Islet of Langerhans (tissue), 1 donor: ENCODE results near the gene ZNF214.

Experiments
- FAIRE-seq: peaks from one replicate; lab custom pipeline; 2011; peaks lifted over from hg19 to GRCh38; lab: Jason Lieb, UNC

Gene ZNF214

DNA sequence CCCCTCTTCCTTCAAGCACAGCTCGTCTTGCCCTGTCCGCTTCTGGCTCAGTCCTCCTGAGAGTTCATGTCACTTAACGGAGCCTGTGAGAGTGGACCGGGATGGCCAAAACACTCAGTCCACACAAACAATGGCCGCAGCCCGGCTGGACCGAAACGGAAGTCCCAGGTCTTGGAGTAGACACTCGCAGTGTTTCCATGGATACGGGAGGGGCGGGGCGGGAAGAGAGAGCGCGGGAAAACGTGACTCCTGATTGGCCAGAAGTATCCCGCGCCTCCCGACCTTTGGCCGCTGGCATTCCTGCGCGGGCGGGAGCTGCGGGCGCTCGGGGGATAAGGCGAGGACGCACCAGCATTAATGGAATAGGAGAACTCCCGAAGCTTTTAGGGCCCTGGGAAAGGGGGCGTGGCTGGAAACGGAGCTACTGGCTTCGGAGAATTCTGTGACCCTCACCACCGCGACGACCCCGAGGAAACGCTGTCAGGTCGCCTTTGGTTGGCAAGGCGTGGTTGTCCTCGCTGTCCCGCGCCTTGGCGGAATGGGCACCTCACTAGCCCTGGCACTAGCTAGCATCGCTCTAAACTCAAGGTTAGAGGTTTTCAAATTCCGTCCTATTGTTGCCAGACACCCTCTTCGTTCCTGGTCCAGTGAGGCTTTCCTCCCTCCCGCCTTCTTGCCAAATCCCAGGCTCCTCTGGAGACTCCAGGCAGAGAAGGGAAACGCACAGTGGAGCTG lies at the start of gene ZNF214, which contains the start of gene NLRP14:
Gene ZNF214, minus strand, starts transcription at position 164 of the 735 bp plus-strand sequence. CDS start 17,511 bp downstream, outside the sequence.
Gene NLRP14, plus strand, starts transcription at position 297 of the 735 bp plus-strand sequence. CDS start 18,108 bp downstream, outside the sequence.
- no peak for FAIRE-seq

DNA sequence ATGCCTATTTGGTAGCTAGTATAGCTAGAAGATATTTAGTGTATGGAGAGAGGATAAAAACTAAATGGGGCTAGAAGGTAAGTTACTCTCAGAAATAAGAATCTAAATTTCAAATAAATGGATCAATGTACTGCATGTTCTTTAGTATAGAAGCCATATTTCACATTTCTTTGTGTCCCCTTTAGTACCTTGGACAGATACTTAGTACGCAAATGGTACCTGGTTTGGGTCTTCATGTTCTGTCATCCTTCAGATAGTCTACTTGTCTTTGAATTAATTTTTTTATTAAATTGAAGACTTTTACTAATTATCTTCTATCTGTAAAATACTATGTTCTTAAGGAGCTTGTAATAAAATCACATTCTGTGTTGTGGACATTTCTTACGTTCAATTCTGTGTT lies 42.4 kb upstream of the ZNF214 start:
- FAIRE-seq = no peak

DNA sequence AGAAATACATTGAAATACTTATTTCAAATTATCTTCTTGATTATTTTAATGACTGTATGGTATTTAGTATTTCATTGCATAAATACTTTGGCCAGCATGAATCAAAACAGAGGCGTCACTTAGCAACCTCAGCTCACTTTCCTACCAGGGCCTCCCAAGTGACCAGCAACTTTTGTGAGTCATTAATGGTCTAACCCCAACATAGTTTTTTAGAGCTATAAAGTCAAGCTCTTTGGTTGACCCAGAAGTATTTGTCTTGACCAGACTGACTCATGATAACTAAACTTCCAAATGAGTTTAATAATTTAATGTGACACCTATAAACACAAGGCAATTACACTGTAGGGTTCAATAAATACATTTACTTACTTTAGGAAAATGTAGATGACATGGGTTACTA lies 40.7 kb upstream of the ZNF214 start:
- no peak for FAIRE-seq

DNA sequence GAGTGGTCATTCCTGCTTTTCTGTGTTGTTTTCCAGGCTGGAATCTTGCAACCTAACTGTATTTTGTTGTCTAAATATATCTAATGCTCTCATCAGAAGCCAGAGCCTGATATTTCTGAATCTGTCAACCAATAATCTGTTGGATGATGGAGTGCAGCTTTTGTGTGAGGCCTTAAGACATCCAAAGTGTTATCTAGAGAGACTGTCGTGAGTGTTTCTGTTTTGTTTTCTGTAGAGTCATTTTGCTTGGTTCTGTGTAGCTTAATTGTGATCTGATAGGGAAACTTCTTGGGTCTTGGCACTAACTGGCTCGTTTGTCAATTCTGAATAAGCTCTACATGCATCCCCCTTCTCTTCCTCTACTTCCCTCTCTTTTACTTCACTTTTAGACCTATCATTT lies 37.5 kb upstream of the ZNF214 start:
- no peak for FAIRE-seq

DNA sequence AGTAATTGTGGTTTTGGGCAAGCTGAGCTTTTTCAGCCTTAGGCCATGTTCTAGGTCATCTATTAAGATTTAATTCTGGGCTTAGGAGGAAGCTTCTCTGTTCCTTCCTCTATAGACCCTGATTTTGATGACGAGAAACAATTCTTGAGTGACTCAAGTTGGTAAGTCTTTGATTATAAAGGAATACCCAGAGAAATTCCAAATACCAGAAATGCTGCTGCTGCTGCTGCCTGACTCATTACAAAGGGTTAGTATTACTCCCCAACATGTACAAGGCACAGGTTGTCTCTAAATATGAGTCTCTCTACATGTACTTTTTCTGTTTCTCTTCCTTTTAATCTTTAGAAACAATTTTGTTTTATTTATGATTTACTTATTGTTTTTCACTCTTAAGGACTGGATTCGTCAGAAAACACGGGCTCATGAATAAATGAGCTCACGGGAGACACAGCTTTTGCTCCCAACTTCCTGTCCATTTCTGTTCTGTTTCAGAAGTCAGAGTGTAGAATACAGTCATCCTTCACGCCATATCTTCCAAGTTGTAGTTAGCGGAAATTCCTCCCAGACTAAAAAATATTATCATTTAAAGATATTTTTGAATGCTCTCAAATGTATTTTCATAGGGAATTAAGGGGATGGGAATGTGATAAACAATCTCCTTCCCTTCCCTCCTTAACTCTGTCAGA lies 36.8 kb upstream of the ZNF214 start:
- no peak for FAIRE-seq

DNA sequence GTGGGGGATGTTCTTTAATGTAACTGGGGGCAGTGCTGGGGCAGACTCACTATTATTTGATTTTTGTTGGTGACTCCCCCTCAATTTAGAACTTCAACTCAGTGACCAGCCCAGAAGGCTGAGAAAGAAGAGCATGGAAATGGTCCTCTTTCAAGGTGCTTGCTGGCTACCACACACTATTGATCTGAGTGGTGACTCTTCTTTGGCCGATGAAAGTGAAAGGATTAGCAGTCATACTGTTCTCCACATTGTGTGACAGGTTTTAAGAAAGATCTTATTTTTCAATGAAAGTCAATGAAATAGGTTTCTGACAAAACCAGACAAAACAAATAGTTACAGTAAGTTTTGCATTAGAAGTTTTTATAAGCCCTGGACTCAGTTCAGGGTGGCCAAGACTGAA lies 30.0 kb upstream of the ZNF214 start:
- no peak for FAIRE-seq

DNA sequence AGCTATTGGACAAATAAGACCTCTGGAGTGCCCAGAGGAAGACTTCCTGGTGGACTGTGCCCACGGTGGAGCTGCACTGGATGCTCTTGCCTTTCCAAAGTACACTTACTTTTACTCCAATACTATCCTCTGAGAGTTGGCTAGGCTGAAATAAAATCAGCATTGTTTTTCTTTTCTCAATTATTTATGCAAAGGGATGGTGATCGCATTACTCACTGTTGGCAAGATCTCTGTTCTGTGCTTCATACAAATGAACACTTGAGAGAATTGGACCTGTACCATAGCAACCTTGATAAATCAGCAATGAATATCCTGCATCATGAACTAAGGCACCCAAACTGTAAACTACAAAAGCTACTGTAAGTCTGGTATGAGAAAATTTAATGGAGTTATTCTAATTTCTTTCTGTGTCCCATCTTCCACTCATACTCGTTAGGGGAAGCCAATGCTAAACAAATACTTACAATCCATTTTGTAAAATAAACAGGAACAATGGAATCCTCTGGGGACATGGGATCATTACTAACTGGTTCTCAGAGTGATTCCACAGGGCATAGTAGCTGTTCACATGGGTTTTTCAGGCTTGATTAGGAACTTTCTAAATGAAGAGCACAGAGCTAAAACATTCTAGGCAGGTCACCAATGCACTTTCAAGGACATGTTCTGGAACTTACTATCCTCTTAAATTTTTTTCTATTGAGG lies 26.5 kb upstream of the ZNF214 start:
- no peak for FAIRE-seq

DNA sequence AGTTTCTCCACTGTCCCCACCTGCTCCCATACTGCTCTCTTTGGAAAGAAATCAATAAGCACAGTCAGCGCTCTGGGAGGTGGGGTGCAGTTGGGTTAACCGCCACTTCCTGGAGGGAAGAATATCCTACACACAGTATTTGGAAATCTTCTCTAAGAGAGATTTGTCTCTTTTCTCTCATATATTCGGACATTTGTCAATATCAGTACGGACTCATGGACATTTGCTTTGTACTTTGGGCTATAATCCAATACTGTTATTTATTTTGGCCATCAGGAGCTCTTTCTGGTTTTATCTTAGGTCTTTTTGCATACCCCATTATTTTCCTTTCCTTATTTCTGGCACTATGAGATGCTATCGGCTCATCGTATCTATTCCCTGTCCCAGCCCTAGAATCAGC lies 13.9 kb upstream of the ZNF214 start:
- FAIRE-seq = no peak

DNA sequence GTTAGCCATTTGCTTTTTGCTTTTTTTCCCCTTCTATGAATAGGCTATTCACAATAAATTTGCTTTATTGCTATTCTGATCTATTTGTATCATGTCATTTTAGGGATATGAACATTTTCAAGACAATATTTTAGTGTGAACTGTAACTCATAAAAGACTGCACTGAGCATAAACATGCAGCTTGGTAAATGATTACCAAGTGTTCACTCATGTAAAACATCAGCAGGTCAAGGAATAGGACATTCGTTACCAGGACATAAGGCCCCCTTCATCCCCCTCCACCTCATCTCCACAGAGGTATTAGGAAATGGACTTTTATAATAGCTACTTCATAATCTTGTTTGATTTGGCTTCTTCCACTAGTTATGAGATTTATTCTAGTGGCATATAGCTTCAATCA lies 12.5 kb upstream of the ZNF214 start:
- no peak for FAIRE-seq

DNA sequence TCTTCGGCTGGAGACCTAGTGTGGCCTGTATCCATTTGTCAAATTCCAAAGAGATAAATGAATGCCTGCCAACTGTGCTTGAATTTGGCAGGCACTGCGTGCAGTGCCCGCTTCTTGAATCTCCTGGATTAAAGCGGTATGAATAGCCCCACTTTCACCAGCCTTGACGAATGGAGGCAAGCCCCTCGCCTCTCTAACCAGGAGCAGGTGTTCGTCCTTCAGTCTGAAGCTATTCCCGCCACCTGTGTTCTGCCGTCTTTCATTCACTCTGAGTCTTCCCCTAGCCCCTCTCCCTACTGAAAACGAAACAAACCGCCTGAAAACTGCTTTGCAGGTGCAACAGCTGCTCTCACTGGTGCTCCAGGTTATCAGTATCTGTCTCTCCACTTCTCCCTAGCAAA lies 11.3 kb upstream of the ZNF214 start:
- no peak for FAIRE-seq

DNA sequence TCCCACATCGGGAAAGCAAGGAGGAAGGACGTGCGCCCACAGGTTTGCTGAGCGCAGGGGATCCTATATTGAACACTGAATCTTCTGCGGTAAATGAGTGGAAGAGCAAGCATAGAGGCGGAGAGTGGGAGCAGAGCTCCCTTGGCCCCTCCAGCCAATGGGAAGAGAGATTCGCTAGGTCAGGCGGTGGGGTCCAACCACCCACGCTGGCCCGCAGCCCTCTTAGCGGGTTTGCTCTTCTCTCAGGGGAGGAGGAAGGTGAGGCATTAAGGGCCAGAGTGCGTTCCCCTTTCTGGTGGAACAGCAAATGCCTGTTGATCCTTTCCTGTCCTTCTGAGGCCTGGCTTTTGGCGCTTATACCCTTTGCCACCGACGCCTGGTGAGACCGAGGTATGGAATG lies 10.7 kb upstream of the ZNF214 start:
- no peak for FAIRE-seq

DNA sequence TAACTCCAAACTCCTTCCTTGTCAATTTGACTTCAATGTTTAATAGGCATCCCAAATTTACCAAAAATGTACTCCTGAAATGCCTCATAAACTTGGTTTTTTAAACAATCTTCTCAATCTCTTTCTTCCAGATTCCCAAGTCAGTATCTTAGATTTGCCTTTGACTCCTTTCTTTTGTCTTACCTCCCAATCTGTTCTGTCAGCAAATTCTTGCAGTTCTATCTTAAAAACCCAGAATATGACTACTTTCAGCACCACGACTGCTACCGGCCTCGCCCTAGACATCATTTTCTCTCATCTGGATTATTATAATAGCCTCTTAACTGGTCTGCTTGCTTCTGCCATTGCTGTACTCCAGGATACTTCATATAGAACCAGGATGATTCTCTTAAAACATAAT lies 8.0 kb upstream of the ZNF214 start:
- no peak for FAIRE-seq

DNA sequence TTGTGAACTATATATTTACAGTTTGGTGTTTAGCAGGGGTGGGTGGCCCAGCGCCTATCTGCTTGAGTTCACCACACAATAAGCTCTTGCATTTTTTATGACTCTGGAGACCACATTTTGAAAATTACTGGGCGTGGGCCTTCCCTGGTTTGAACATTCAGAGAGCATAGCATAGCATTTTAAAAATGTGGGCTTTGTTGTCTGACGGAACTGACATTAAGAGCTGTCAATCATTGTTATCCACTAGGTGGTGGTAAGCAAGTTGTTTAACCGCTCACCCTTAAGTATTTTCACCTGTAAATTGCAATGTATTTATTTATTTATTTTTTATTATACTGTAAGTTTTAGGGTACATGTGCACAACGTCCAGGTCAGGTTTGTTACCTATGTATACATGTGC lies 1.2 kb upstream of the ZNF214 start:
- no peak for FAIRE-seq

DNA sequence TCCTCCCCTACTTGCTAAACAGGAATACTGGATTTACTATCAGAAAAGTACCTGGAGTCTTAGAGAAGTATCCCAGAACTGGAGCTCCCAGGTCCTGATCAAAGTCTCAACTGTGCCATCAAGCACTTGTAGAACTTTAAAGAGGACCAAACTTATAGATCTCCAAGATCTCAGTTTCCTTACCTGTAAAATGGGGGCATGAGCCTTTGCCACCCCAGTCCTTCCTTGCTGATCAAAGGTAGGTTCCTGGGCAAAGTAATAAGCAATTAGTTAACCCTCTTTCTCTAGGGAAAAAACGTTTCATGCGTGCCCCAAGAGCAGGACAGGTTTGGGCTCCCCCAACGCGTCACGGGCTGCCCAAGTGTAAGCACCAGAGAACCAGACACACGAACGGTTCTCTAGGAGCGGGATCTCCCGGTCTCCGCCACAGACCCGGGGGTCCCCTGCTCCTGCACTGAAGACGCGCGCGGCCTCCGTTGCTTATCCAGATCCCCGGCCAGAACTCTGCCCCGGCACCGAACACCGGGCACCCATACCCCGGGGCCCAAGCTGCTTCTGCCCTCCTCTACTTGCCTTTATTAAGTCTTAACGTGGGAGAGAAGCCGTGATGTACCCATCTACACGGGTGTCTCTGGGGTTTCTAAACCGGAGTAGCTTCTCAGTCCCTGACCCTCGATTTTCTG lies 505 bp downstream of the ZNF214 start:
- no peak for FAIRE-seq

DNA sequence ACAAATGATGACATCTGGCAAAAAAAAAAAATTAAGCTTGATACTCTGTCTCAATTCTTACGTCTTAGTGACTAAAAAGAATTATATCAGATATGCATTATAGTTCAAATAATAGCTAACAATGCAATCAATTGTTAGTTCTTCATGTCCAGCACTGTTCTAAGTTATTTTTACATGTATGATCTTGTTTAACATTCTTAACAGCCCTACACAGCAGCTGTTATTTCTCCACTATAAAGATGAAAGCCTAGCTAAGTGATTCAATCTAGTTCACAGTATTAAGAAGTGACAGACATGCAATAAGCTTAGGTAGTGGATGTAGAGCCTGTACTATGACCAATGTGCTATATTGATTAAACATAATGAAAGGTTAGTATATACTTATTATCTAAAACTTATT lies 4.1 kb downstream of the ZNF214 start:
- no peak for FAIRE-seq

DNA sequence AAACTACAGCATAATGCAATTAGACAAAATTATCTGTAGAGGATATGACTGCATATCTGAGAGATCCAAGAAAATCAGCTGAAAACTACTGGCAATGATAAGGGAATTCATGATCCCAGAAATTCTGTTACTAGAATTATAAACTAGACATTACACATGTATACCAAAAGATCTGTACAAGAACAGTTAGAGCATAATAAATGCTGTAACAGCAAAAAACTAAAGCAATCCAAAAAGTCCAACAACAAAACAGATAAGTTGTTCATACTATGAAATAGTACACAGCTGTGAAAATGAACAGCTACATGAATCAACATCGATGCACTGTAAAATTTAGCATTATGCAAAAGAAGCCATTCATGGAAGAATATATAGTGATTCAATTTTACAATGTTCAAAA lies 6.0 kb downstream of the ZNF214 start:
- no peak for FAIRE-seq

DNA sequence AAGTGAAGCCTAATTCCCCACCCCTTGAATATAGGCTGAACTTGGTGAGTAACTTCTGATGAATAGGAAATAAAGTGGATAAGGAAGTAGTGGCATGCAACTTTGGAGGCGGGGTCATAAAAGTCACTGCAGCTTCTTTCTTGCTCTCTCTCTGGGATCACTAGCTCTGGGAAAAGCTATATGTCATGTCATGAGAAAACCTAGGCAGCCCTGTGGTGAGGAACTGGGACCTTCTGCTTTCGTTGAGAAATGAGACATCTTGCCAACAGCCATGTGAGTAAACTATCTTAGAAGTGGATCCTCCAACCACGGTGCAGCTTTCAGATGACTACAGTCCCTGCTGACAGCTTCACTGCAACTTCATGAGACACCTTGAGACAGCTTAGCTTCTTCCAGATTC lies 15.7 kb downstream of the ZNF214 start:
- no peak for FAIRE-seq

DNA sequence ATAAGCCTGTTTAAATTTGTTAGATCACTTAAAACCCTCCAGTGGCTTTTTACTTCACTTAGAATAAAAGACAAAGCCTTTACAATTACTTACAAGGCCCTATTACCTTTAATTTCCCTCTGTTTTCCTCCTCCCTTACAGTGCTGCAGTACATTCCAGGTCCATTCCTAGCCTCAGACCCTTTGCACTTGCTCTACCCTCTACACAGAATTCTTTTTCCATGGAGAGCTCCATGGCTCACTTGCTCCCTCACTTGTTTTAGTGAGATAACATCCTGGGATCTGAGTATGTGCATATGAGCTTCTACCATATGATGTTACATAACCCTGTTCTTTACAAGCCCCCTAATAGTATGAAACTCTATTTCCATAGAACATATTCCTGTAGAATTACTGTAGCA lies 24.4 kb downstream of the ZNF214 start:
- no peak for FAIRE-seq

DNA sequence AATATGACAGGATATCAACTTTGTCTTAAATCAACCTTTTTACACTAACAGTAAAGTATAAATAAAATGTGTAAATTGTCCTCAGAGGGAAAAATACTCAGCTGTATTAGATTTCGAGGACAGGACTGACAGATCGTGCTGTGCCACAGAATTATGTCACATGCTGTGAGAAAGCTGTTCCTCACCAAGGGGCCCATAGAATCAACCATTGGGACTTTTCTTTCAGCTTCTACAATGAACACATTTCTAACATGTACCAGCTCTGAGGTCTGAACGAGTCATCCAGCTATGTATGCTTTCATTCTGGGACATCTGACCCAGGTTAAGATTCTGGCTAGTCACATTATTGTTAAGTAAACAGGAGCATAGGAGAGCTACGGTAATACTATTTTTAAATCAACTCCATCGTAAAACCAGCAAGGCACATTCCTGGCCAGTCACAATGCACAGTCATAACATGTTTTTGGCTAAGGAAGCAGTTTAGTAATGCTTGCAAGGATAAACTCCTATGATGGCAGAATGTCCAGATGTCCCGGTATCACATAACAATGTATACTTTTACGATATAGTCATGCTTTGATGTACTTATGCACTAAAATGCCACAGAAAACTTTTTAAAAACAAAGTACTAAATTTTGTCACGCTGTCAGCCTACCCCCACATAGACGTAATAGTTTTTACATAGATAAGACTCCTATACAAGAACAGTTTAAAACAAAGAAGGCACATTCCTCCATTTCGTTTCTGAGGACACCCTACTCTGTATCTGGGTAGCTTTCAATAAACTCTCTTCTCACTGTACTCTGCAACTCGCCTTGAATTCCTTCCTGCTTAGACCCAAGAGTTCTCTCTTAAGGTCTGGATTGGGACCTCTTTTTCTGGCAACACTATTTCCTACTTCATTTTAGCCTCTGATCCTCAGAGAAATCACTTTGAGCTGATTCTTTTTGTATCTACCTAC lies 27.4 kb downstream of the ZNF214 start:
- no peak for FAIRE-seq

DNA sequence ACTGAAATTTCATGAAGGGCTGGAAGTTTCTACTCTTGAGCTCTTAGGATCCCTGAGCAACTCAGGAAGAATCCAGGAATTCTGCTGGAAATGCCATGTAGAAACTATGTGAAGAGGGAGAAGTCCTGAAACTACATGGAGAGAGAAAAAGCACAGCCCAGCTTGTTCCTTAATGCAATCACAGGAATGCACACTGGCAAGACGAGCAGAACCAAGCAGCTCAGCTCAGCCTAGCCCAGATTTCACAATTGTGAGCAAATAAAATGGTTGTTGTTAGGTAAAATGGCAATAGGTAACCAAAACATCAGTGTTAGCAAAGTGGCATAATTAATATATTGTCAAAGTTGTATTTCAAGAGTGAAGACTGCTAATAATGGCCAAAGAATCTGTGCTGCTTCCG lies 28.1 kb downstream of the ZNF214 start:
- FAIRE-seq = no peak

DNA sequence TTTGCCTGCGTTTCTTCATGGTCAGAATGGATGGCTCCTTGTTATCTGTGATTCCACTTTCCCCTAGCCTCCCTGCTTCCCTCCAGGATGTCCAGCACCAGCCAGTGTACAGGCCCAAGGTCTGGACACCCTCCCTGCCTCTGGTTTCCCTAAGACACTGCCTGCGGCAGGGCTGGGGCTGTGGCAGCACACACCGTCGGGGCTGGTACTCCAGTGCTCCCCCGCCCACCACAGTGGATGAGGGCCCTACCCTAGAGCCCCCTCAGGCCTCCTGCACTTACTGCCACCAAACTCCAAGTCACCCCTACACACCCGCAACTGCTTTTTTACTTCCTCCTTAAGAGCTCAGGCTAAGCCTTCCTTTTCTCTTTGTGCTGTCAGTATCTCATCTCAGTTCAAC lies 28.9 kb downstream of the ZNF214 start:
- no peak for FAIRE-seq

DNA sequence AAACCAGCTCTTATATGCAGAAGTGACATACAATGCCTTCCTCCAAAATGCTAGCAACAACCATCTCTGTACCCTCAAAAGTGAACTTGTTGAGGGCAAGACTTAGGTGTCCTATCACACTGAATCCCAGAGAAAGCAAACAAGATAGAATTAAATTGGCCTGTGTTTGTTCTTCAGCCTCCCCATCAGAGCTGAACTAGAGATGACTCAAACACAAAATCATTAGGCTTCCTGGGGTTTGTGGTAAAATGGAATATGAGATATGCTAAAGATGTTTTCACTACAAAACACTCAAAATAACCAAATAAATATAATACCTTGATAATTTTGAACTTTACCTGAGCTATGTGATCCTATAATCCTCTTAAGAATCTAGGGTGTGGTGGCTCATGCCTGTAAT lies 31.6 kb downstream of the ZNF214 start:
- FAIRE-seq = no peak
